Putamen (tissue), 1 donor: ENCODE results near the gene HMG20B.

ENCODE experiments used
- DNase-seq: peaks from one replicate; pipeline ENCODE4 v3.0.0-alpha.2; 2016; ENCODE audit warnings: low spot score

Gene HMG20B

DNA sequence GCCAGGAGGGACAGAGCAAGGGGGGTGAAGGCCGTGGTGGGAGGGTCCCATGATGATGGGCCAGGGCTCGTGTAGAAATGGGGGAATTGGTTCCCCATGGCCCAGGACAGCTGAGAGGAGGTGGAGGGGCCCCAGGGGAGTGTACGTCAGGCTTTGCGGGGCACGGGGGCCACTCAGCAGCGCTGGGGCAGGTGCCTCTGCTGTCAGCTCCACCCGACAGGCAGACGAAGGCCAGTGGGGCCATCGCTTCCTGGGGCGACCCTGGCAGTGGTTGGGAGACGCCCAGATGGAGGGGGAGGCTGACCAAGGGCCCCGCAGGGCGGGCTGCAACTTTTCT lies 35.7 kb upstream of the HMG20B start:
- DNase-seq: no peak

DNA sequence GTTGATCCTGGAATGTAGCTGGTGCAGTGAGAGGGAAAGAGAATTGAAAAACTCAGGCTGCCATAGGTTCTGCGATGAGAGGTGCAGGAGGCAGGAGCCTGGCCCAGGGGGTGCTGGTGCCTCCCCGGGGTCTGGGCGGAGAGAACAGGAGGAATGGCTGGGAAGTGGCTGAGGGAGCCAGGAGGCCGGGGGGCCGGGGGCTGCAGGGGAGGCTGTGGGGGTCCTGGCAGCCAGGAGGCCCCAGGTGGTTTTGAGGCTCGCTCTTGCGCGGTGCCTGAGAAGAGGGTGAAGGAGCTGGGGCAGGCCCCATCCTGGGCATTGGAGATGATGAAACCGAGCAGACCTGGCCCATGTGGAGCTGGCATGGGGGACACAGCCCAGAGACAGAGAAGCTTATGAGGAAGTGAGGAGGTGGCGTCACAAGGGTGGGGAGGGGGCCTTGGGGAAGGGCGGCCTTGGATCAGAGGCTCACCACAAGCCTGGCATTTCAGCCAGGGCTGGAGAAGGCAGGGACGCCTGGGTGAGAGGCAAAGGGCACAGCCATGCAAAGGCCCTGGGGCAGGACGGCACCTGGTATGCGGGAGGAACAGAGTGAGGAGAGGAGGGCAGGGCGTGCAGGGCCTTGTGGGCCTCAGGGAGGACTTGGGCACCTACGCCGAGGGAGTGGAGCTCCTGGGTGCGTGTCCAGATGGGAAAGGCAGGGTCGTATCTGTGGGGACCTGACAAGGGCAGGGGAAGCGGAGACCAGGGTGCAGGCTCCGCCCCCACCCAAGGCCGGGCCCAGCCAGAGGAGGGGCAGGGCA lies 35.1 kb upstream of the HMG20B start:
- DNase-seq: no peak

DNA sequence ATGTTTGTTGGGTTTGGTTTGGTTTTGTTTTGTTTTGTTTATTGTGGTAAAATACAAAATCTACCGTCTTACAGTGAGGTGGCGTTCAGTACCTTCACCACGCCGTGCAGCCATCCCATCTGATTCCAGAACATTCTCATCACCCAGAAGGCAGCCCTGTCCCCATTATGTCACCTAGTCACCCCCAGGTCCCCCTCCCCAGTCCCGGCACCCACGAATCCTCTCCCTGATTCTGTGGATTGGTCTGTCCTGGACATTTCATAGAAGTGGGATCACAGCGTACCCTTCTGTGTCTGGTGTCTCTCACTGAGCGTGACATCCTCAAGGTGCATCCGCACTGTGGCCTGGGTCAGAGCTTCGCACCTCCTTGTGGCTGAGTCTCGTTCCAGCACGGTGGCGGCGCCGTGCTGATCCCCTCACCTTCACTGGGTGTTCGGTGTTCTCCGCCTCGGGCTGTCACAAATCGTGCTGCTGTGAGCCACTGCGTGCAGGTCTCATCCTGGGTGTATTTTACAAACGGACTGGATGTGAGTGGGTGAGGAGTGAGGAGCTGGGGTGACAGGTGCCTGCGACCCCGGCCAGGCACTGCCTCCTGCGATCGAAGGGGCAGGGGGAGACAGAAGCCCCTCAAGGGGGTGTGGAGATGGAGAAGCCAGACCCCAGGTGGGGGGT lies 34.4 kb upstream of the HMG20B start:
- no peak for DNase-seq

DNA sequence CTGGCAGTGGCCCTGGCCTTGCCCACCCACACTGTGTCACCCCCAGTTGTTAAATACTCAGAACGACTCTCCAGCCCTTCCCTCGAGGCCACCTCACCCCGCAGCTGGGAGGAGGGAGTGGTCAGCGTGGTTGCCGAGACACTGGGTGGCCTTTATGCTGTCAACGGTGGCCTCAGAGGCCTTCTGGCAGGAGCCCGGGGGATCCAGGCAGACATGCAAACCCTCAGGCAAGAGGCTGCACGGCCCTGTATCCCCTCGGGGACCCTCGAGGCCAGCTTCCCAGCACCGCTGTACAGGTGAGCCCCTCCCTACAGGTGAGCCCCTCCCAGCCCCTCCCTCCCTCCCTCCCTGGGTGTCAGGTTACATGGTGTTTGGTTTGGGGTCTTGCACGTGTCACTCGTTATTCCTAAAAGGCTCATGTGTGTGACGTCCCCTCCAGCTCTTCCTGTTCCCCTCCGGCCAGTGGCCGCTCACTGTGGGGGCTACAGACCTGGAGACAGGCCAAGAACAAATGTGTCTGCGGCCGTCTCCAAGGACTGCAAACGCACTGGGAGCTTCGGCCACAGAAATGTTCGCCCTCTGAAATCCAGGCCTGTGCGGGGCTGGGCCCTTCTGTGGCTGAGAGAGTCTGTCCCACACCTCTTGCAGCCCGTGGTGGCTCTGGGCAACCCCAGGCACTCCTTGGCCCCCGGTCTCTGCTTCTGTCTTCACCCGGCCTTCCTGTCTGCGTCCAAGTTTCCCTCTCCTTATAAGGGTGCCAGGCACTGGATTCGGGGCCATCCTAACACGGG lies 33.6 kb upstream of the HMG20B start, which contains the start of gene TEKTIP1:
TSS of gene TEKTIP1 (plus strand) at position 210 of the 791 bp plus-strand sequence. CDS start at position 214, 4 bp downstream.
- no peak for DNase-seq

DNA sequence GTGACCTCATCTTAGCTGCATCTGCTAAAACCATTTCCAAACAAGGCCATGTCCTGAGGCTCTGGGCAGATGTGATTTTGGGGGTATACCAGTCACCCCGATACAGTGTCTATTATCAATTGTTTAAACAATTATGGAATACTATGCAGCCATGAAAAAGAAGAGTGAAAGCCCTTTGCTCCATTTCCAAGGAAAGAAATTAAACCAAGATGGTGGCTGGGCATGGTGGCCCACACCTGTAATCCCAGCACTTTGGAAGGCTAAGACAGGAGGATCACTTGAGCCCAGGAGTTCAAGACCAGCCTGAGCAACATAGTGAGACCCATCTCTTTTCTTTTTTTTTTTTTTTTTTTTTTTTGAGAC lies 33.0 kb upstream of the HMG20B start:
- DNase-seq: no peak

DNA sequence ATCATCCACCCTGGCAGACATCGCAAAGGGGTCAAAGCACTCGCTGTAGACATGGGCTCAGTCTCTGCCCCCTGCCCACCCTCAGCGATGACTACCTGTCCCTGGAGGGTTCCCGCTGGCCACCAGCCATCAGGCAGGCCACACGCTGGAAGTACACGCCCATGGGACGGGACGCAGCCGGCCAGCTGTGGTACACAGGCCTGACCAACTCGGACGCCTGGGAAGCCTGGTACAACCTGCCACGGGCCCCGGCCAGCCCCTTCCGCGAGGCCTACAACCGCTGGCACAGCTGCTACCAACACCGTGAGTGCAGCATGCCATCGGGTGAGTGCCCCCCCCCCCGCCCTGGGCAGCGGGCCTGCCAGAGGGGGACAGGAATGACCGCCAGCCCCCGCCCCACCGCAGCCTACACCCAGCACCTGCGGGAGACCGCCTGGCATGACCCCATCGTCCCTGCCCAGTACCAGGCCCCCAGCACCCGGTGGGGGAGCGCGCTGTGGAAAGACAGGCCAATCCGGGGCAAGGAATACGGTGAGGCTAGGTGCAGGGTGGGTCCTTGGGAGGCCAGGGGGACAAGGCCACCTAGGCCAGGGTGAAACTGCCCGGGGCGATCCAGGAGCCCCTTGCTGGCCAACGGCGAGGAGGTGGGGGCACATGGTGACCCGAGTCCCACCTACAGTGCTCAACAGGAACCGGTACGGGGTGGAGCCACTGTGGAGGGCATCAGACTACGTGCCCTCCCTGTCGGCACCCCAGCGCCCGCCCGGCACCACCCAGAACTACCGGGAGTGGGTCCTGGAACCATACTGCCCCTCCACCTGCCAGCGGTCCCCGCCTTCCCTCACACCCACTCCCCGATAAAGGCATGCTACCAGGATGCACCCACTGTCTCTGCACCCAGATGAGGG lies 29.3 kb upstream of the HMG20B start:
- DNase-seq: peak; percentile 58

DNA sequence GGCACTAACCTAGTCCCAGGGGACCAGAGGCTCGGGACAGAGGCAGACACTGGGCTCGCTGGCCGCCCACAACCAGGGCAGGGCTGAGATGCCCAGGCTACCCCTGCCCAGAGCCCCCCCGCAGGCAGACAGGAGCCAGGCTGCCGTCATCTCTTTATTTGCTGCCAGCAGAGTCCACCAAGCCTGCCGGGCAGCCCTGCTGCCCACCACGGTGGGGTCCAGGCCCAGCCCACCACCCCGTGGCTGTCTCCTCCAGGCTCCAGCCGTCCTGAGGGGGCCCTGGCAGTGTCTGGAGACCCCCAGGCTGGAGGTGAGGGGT lies 28.7 kb upstream of the HMG20B start:
- no peak for DNase-seq

DNA sequence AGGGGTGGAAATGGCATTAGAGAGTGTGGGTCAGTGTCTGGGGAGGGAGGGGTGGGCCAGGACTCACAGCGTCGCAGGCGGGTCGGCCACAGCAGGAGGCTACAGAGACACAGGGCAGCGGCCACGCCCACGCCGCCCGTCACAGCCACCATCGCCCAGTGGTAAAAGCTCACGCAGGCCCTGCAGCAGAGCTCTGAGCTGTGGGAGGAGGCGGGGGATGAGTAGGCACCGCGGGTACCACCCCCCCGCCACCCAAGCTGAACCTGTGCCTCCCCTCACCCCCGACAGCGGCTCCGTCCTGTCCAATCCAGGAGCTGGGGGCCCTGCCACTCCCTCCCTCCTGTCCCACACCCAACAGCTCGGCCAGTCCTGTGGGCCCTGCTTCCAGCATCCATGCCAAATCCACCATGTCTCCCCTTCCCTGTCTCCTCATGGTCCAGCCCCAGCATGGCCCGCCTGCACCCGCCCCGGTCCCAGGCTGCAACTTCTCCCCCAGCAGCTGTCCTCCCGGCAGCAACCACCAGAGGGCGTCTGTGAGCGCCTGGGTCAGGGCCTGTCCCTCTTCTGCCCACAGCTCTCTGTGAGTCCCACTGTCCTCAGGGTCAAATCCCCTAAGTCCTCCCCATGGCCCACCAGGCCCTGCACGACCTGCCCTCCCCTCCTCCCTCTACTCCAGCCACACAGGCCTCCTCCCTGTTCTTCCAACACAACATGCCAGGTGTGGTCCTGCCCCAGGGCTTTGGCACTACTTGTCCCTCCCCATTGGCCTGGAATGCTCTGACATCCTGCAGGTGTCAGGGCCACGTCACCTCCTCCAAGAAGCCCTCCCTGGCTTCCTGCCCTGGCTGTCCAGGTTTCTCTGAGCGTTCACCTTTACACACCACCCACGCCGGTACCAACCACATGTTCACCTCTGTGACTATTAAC lies 27.7 kb upstream of the HMG20B start:
- DNase-seq: peak; percentile 82

DNA sequence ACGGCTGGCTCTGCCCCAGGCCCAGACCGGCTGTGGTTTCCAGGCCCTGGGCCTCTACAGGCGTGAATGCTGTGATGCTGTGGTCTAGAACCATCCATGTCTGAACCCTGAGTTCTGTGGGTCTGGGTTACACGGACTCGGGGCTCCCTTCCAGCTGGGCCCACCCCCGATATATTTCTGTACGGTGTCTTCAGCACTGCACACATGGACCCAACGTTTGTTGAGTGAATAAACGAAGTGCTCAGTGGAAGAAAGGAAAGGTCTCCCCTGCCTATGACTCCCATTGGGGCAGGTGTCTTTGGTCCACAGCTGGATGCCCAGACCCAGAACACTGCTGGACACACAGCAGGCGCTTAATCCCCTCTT lies 27.1 kb upstream of the HMG20B start:
- DNase-seq: no peak

DNA sequence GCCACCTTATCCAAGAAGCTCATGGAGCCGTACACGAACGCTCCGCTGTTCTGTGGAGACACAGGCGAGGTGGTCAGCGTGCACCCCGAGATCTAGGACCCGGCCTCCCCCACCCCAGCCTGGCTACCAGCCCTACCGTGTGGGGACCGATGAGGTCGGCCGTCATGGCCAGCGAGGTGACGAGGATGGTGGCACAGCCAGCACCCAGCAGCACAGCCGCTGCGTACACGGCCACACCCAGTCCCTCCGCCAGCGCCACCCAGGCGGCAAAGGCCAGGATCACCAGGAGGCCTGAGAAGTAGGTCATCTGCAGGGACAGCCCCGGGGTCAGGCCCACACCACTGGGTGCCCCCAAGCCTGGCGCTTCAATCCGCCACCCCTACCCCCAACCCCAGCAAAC lies 26.6 kb upstream of the HMG20B start:
- DNase-seq: no peak

DNA sequence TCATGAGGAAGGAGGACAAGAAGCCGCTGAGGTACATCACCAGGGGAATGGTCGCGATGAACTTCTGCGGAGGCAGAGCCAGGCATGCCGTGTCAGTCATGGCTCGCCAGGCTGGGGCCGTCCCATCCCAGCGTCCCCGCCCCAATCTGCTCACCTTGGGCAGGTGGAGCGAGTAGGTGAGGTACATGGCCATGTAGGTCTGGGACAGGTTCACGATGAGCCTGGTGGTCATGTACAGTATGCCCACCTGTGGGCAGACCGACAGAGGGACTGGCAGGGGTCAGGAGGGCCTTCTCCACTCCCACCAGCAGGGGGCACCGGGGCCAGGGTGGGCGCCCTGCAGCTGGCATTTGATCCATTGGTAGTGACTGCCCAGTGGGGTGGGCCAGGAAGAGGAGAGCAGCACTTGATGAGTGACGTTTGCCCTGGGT lies 25.4 kb upstream of the HMG20B start:
- DNase-seq: no peak

DNA sequence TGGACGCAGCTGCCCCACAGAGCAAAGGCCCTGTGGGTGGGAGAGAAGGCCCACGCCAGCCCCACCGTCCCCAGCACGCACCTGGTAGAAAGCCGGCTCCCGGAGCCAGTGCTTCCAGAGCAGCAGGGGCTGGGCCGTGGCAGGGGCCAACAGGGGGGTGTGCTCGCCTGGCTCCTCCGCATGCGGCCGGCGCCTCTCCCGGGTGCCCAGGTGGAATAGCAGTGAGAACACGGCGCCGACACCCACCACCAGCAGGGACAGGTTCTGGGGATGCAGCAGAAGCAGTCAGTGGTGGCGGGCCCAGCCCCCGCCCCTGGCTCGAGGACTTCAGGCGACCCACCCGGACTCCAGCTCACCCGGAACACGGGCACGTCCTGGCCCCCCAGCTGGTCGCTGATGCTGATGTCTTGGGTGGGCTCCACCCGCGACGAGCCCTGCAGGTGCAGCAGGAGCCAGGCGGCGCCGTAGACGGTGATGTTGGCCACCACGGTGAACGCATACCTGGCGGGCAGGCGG lies 24.9 kb upstream of the HMG20B start:
- DNase-seq: no peak

DNA sequence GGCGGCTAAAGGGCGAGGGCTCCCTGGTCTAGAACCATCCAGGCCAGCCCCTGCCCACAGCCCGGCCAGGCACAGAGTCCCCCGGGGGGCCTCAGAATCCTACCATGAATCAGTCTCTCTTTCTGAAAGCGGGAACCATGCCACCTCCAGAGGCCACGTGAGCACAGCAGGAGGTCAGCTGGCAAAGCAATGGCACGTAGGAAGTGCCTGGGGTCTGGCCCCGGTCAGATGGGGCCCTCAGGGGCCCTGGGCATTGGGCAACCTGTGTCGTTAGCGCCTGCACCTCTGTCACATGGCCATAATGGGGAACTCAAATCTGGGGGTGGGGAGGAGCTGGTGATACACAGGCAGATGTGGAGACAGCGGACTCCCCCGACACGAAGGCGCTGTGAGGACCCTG lies 24.1 kb upstream of the HMG20B start:
- no peak for DNase-seq

DNA sequence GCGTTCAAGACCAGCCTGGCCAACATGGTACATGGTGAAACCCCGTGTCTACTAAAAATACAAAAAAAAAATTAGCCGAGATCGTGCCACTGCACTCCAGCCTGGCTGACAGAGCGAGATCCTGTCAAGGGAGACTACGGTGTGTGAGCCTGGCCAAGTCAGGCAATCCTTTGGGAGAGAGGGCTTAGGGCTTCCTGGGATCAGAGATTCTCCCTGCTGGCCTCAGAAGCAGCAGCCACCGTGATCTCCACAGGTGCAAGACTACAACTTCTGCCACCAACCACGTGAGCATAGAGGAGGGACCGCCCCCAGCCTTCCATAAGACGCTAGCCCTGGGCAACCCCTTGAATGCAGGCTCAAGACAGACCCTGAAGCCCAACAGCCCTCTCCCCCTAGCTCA lies 22.9 kb upstream of the HMG20B start:
- DNase-seq: no peak

DNA sequence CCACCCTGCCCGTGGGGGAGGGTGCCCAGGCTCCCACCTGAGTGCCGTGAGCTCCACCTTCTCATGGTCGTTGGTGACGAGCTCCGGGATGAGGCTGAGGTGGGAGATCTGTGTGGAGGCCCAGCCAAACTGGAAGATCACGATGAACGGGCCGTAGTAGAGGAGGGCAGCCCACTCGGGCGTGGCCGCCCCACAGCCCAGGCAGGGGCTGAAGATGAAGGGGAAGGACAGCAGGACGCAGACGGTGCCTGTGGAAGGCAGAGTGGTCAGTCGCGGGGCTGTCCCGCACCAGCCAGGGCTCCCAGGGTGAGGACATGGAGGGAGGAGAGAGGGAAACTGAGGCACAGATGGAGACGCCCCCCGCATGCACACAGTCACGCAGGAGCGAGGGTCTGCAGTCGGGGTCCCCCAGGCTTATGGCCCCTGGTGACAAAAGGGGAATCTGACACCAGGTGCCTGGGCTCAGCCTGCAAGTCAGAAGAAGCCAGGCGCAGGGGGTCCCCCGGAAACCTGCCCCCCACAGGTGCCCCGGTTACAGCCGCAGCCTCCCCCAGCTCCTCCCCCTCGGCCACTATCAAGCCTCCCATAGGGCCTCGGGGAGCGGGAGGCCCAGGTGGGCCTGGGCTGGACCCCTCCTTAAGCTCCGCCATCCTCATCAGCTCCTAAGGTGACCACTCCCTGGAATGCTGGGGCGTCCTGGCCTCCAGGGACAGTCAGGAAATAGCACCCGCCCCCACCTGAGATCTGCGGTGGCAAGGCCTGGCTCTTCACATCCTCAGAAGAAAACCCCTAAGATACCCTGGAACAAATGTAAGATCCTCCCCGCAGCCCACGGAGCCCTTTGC lies 21.6 kb upstream of the HMG20B start:
- no peak for DNase-seq

DNA sequence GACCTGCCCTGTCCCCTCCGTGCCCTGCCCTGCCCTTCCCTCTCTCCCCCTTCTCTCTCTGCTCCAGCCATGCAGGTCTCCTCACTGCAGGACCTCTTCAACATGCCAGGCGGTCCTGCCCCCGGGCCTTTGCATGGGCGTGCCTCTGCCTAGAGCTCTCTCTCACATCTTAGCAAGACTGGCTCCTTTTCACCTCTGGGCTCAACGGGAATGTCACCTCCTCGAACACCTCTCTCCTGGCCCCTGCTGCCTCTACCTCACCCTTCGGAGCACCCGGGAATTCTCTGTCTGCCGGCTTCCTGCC lies 21.0 kb upstream of the HMG20B start:
- no peak for DNase-seq

DNA sequence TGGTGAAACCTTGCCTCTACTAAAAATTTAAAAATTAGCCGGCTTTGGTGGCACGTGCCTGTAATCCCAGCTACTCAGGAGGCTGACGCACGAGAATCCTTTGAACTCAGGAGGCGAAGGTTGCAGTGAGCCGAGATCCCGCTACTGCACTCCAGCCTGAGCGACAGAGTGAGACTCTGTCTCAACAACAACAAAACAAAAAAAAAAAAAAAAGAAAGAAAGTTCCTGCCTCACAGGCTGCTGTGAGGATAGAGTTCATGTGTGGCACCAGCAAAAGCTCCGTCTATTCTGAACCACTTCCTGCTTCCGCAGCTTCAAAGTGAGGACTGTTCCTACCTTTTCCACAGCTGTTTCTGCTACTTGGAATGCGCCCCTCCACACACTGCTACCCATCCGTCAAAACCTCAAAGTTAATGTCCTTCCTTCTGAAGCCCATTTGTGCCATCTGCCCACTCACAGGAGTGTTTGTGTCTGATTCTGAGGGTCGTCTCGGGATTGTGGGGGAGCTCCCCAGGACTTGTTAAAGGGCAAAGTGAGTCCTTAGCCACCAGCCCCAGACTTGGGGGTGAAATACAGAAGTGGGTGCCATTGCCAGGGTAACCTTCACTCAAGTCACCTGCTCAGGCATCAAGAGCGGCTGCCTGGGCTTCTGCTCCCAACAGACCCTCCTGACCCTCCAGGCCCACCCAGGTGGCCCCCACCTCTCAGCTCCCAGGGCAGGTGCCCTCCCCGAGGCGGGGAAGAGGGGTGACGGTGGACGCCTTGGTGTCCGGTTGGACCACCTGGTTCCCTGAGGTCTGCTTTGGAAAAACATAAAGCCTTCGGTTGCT lies 18.3 kb upstream of the HMG20B start:
- no peak for DNase-seq

DNA sequence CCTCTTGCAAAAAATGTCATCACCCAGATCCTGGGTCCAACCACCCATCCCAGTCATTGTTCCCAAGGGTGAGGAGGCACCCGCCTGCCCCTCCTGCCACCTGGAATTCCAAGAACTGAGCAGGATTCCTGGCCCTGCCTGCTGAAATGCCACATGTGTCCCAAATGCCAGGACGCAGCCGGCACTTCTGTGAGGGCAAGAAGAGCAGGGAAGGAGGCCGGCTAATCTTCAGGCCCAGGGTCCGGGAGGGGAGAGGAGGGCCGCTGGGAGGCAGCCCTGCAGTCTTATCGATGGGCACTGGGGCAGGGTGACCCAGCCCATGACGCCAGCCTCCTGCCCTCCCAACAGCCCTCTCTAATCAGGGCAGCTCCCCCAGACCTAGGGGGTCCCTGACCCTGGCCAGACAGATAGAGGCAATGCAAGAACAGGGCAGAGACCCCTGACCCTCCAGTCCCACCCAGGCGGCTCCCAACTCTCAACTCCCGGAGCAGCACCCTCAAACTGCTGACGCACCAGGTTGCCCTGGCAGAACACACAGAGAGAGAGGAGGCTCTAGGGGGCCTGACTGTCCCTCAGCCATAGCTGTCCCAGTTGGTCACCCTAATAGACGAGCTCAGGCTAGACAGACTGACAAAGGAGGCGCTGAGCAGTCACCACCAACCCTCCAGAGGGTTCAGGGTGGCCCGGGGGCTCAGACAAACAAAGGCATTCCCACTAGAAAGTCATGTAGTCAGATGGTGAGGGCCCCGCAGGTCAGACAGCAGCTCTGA lies 16.9 kb upstream of the HMG20B start:
- DNase-seq: no peak
